ENCODE measurements around the gene TEAD1. TPM values are rescaled to one million over a fixed set of nuclear protein-coding genes. Genes with fewer than 3 reads are reported as not detected.

TEAD1 gene
- total RNA-seq, 6 experiments from 2014 or later, result 28.3 to 41.5 (median 32.2) TPM

GRCh38 chr11:12746593-12747097 lies 72.4 kb downstream of the TEAD1 start:
- H3K36me3 ChIP-seq, result no peaks in the 10 kb centered on the region
- WGBS (ENCODE audit: insufficient coverage, low coverage, low lambda C conversion rate, missing lambda C conversion rate), result 38% methylated on average over 4 of the region's 6 CpGs
- H3K9me3 ChIP-seq, result no peaks in the 10 kb centered on the region
- H3K27ac ChIP-seq, result no peak overlapping the region
- intact Hi-C loops (cut with DNase I), result no loop called here
- H3K4me1 ChIP-seq, result peaks cover 0 to 12% (median 0%) of the 10 kb centered on the region in 4 donors
- no peak for TF ChIP-seq POLR2A (IDR thresholded peaks at IDR 0.05)
- no peak for TF ChIP-seq CTCF (IDR thresholded peaks at IDR 0.05)
- H3K4me3 ChIP-seq, result no peak overlapping the region
- DNase-seq (no peak), ATAC-seq (peak in 2 of 4 donors; percentile 7 to 13)
- H3K27me3 ChIP-seq, result no peaks in the 10 kb centered on the region

- Histone ChIP-seq H3K27ac (no peak overlapping the region), H3K4me1 (peaks cover 0 to 12% (median 0%) of the 10 kb centered on the region in 4 donors), H3K9me3 (no peaks in the 10 kb centered on the region), H3K4me3 (no peak overlapping the region), H3K27me3 (no peaks in the 10 kb centered on the region), H3K36me3 (no peaks in the 10 kb centered on the region)
- no peak for TF ChIP-seq POLR2A (IDR thresholded peaks at IDR 0.05)
- no peak for TF ChIP-seq CTCF (IDR thresholded peaks at IDR 0.05)
- DNase-seq (no peak), ATAC-seq (no peak)
- 92% methylated on average over 7 of the region's 7 CpGs for WGBS (ENCODE audit: insufficient coverage, low coverage, low lambda C conversion rate, missing lambda C conversion rate)
- intact Hi-C loops (cut with DNase I), result no loop called here
These were observed 74.3 kb downstream of the TEAD1 start for GRCh38 chr11:12748561-12748960.

- DNase-seq, result no peak
- 85% methylated on average over 5 of the region's 6 CpGs for WGBS (ENCODE audit: insufficient coverage, low coverage, low lambda C conversion rate, missing lambda C conversion rate)
- ATAC-seq, result no peak
- no peak overlapping the region for H3K4me3 ChIP-seq
- TF ChIP-seq CTCF (IDR thresholded peaks at IDR 0.05), result no peak
- TF ChIP-seq POLR2A (IDR thresholded peaks at IDR 0.05), result no peak
- peaks cover 0 to 15% (median 0%) of the 10 kb centered on the region in 4 donors for H3K4me1 ChIP-seq
- no peaks in the 10 kb centered on the region for H3K9me3 ChIP-seq
- H3K27me3 ChIP-seq, result no peaks in the 10 kb centered on the region
- no peaks in the 10 kb centered on the region for H3K36me3 ChIP-seq
- intact Hi-C loops (cut with DNase I), result no loop called here
- no peak overlapping the region for H3K27ac ChIP-seq
These were observed 75.2 kb downstream of the TEAD1 start for GRCh38 chr11:12749442-12749841.

GRCh38 chr11:12750181-12750580 lies 76.0 kb downstream of the TEAD1 start:
- DNase-seq (no peak), ATAC-seq (peak; percentile 58 to 86 (median 74))
- Histone ChIP-seq H3K4me3 (no peak overlapping the region), H3K9me3 (no peaks in the 10 kb centered on the region), H3K27ac (no peak overlapping the region), H3K4me1 (peaks cover 0 to 8% (median 0%) of the 10 kb centered on the region in 4 donors), H3K27me3 (no peaks in the 10 kb centered on the region), H3K36me3 (no peaks in the 10 kb centered on the region)
- 65% methylated on average over 2 of the region's 5 CpGs for WGBS (ENCODE audit: insufficient coverage, low coverage, low lambda C conversion rate, missing lambda C conversion rate)
- intact Hi-C loops (cut with DNase I), result no loop called here
- no peak for TF ChIP-seq CTCF (IDR thresholded peaks at IDR 0.05)
- TF ChIP-seq POLR2A (IDR thresholded peaks at IDR 0.05), result no peak
